Smooth muscle cell of the pulmonary artery (primary cell): Measurements from ENCODE around the gene ARHGEF18. TPM values are rescaled to one million over a fixed set of nuclear protein-coding genes. Genes with fewer than 3 reads are reported as not detected.

ENCODE experiments used
- total RNA-seq: library from RNA; depleted of rRNA; stranded (reverse); fragments of >200 nt; gene quantifications from 2 replicates; pipeline ENCODE4 v1.2.3, GENCODE V29; 2014

Gene ARHGEF18
- 38.3 and 43.2 TPM in 2 replicates for total RNA-seq

GRCh38 chr19:7348587-7349230, at the start of gene ARHGEF18:
TSS of gene ARHGEF18 (plus strand) at chr19:7348937. CDS start at chr19:7362891, 13,954 bp downstream.

Other genes starting within 250 kb of the ARHGEF18 start
- gene INSR, start 54.5 kb upstream of the ARHGEF18 start, total RNA-seq: 28.2 and 52.8 TPM in 2 replicates
- gene PEX11G, start 140.1 kb downstream of the ARHGEF18 start, total RNA-seq: 1.8 and 2.0 TPM in 2 replicates
- gene ZNF358, start 167.2 kb downstream of the ARHGEF18 start, total RNA-seq: 22.7 and 31.2 TPM in 2 replicates
- gene MCOLN1, start 173.7 kb downstream of the ARHGEF18 start, total RNA-seq: 6.5 and 8.8 TPM in 2 replicates
- 96.8 and 167 TPM in 2 replicates for gene PNPLA6, start 186.8 kb downstream of the ARHGEF18 start, total RNA-seq
- not detected in 2 replicates for gene CAMSAP3, start 246.9 kb downstream of the ARHGEF18 start, total RNA-seq